ENCODE data around the gene IL21. TPM values are rescaled to one million over a fixed set of nuclear protein-coding genes. Genes with fewer than 3 reads are reported as not detected.

Gene IL21
- not detected in 2 replicates for total RNA-seq

DNA sequence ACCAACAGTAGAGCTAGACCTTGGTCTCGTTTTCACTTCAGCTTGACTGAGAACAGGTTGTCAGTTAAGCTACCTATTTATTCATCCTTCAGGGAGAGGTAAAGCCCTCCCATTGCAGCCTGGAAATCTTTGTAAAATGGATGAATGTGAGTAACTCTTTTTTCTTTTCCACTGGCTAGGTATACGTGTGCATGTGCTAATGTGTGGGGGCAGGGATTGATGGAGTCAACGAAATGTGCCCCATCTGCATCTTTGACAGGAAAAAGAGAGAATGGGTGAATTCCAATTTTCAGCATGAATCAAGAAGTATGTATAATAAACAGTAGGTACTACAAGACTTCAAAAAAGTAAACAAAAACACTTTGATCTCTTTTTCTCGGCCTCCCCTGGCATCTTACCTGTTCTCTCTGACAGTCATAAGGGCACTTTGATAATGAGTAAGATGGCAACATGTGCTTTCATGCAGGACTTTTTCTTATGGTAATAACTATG lies at the start of gene IL21:
Gene IL21, minus strand, starts transcription at position 51 of the 492 bp plus-strand sequence. CDS start 55 bp downstream, outside the sequence.

Other genes with a start within 250 kb of the IL21 start
- not detected in 2 replicates for gene ADAD1, start 242.1 kb downstream of the IL21 start, total RNA-seq
- gene IL2, start 164.3 kb downstream of the IL21 start, total RNA-seq: not detected in 2 replicates
- gene BBS12, start 111.6 kb upstream of the IL21 start, total RNA-seq: 4.9 and 5.9 TPM in 2 replicates
- gene FGF2, start 205.8 kb upstream of the IL21 start, total RNA-seq: 20.2 and 31.1 TPM in 2 replicates